PC-3 (cell line): ENCODE measurements around the gene FKBP15.

ENCODE experiments used
- EZH2 ChIP-seq: fragments of 300-600 bp; sonication (generic); IDR thresholded peaks from one replicate; pipeline ENCODE4 v1.6.1; 2017; ENCODE audit warnings: antibody characterized with exemption, mild to moderate bottlenecking, low read length; ENCODE audit not compliant: unreplicated experiment
- TF ChIP-seq, protein P1 (sequence below): fragments of 300-600 bp; sonication (generic); conservative IDR thresholded peaks from 2 replicates; pipeline ENCODE4 v1.5.1; 2017; ENCODE audit warnings: antibody characterized with exemption, low read depth, mild to moderate bottlenecking, low read length

DNA sequence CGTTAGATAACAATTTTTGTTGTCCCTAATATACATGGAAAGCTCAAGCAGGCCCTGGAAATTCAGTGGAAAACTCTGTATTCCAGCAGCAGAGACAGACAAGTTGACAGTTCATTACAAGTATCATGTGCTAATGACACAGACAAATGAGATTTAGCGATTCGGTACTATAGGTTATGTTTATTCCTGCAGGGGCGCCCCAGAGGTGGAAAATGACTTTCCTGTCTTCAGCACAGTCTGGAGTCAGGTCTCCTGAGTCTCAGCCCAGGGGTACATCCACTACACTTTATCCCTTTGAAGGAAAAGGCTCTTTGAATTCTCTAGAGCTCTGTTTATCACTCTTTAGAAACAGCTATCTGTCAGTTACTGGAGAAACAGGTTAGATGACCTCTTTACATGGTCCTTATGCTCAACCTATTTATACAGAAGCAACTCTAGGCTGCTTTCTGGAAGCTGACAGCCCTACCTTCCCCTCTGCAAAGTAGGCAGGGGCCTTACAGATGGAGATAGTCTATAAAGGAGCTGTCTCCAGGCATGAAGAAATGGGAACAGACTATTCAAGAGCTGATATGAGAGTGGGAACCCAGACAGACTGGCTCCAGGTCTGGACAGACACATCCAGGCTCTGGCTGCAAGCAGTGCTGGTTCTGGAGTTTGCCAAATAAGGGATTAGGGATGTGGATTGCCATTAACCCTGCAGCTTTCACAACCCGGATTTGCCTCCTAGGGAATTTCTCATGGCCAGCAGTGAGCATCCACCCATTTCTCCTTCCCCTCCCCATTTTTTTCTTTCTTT lies 77.4 kb downstream of the FKBP15 start:
- TF ChIP-seq, protein P1, sequence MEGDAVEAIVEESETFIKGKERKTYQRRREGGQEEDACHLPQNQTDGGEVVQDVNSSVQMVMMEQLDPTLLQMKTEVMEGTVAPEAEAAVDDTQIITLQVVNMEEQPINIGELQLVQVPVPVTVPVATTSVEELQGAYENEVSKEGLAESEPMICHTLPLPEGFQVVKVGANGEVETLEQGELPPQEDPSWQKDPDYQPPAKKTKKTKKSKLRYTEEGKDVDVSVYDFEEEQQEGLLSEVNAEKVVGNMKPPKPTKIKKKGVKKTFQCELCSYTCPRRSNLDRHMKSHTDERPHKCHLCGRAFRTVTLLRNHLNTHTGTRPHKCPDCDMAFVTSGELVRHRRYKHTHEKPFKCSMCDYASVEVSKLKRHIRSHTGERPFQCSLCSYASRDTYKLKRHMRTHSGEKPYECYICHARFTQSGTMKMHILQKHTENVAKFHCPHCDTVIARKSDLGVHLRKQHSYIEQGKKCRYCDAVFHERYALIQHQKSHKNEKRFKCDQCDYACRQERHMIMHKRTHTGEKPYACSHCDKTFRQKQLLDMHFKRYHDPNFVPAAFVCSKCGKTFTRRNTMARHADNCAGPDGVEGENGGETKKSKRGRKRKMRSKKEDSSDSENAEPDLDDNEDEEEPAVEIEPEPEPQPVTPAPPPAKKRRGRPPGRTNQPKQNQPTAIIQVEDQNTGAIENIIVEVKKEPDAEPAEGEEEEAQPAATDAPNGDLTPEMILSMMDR: no peak
- TF ChIP-seq EZH2: no peak
